Ascending aorta (tissue), 2 donors: ENCODE results near the gene GPX2. TPM values are rescaled to one million over a fixed set of nuclear protein-coding genes. Genes with fewer than 3 reads are reported as not detected.

Source experiments
- DNase-seq, 2 donors: peaks; one replicate each; pipeline ENCODE4 v3.0.0-alpha.2; 2019; ENCODE audit warnings: low spot score in 2 of 2
- H3K27ac ChIP-seq, 2 donors: fragments of 200-600 bp; sonication (generic); one replicate each; pipeline ENCODE4 v1.5.1; 2016 to 2017; ENCODE audit warnings: mild to moderate bottlenecking in 1 of 2
- H3K27me3 ChIP-seq: fragments of 200-600 bp; sonication (generic); one replicate; pipeline ENCODE4 v1.5.1; 2017
- H3K36me3 ChIP-seq, 2 donors: fragments of 200-600 bp; sonication (generic); one replicate each; pipeline ENCODE4 v1.5.1; 2016
- H3K4me1 ChIP-seq, 2 donors: fragments of 200-600 bp; sonication (generic); one replicate each; pipeline ENCODE4 v1.5.1; 2016 to 2017; ENCODE audit warnings: mild to moderate bottlenecking in 1 of 2
- H3K4me3 ChIP-seq, 2 donors: fragments of 200-600 bp; sonication (generic); one replicate each; pipeline ENCODE4 v1.5.1; 2016 to 2017; ENCODE audit warnings: mild to moderate bottlenecking in 1 of 2
- H3K9me3 ChIP-seq, 2 donors: fragments of 200-600 bp; sonication (generic); one replicate each; pipeline ENCODE4 v1.5.1; 2016
- CTCF ChIP-seq, 3 experiments: fragments of 200-600 bp in 2 of 3; fragments of 450-650 bp in 1 of 3; sonication (generic) in 2 of 3; IDR thresholded peaks; one replicate each; pipeline ENCODE4 v1.5.1; 2016 to 2019; ENCODE audit warnings: antibody characterized with exemption in 3 of 3, mild to moderate bottlenecking in 1 of 3, moderate library complexity in 1 of 3
- intact Hi-C: fragments of 100-400 bp; cut with DNase I; formaldehyde crosslinking; loops from one replicate; pipeline ENCODE4 v1.15.1; 2023
- total RNA-seq: library from RNA; depleted of rRNA; stranded (reverse); fragments of >200 nt; gene quantifications from one replicate; pipeline ENCODE4 v1.1.0, GENCODE V29; 2016

GPX2 gene
- total RNA-seq, 1 donor from 2014 or later = not detected

- H3K27me3 ChIP-seq = no peaks in the 10 kb centered on the region
- no peaks in the 10 kb centered on the region for H3K36me3 ChIP-seq
- intact Hi-C loops = loop anchor here (5.0 kb wide), 1 partner anchor 55 kb away; no protein-coding TSS in a partner anchor
- H3K4me1 ChIP-seq = peaks cover 9 to 12% of the 10 kb centered on the region in 2 donors
- DNase-seq = no peak
- H3K27ac ChIP-seq = peak within 1 kb of the TSS in 1 of 2 donors; percentile 32
- H3K9me3 ChIP-seq = no peaks in the 10 kb centered on the region
- peak within 1 kb of the TSS; percentile 69 to 77 for H3K4me3 ChIP-seq
- no peak for TF ChIP-seq CTCF (IDR thresholded peaks at IDR 0.05)
These were observed 29.6 kb upstream of the GPX2 start, which contains the start of gene RAB15 for GRCh38 chr14:64971943-64972791. RAB15 (minus strand) TSS chr14:64972336; CDS start chr14:64972076, 260 bp downstream.

GRCh38 chr14:64971491-64971942 is 29.0 kb upstream of the GPX2 start:
- TF ChIP-seq CTCF (IDR thresholded peaks at IDR 0.05) = no peak
- intact Hi-C loops = loop anchor here (5.0 kb wide), 1 partner anchor 54 kb away; no protein-coding TSS in a partner anchor
- Histone ChIP-seq H3K27me3 (no peaks in the 10 kb centered on the region), H3K27ac (no peak overlapping the region), H3K36me3 (no peaks in the 10 kb centered on the region), H3K4me3 (peak overlapping the region; percentile 69 to 77), H3K4me1 (peaks cover 9 to 12% of the 10 kb centered on the region in 2 donors), H3K9me3 (no peaks in the 10 kb centered on the region)
- DNase-seq = no peak

GRCh38 chr14:64970776-64971477 is 28.4 kb upstream of the GPX2 start:
- Histone ChIP-seq H3K4me3 (peak overlapping the region; percentile 69 to 77), H3K9me3 (no peaks in the 10 kb centered on the region), H3K36me3 (no peaks in the 10 kb centered on the region), H3K27ac (no peak overlapping the region), H3K27me3 (no peaks in the 10 kb centered on the region), H3K4me1 (peaks cover 9 to 12% of the 10 kb centered on the region in 2 donors)
- TF ChIP-seq CTCF (IDR thresholded peaks at IDR 0.05) = no peak
- intact Hi-C loops = loop anchor here (5.0 kb wide), 1 partner anchor 54 kb away; no protein-coding TSS in a partner anchor
- DNase-seq = no peak

GRCh38 chr14:64970041-64970440 is 27.5 kb upstream of the GPX2 start:
- Histone ChIP-seq H3K4me3 (no peak overlapping the region), H3K4me1 (peaks cover 9 to 12% of the 10 kb centered on the region in 2 donors), H3K27ac (no peak overlapping the region), H3K9me3 (no peaks in the 10 kb centered on the region), H3K27me3 (no peaks in the 10 kb centered on the region), H3K36me3 (no peaks in the 10 kb centered on the region)
- DNase-seq = no peak
- TF ChIP-seq CTCF (IDR thresholded peaks at IDR 0.05) = no peak
- intact Hi-C loops = loop anchor here (5.0 kb wide), 1 partner anchor 53 kb away; no protein-coding TSS in a partner anchor

GRCh38 chr14:64968651-64969050 is 26.1 kb upstream of the GPX2 start:
- TF ChIP-seq CTCF (IDR thresholded peaks at IDR 0.05) = no peak
- intact Hi-C loops = no loop called here
- Histone ChIP-seq H3K4me1 (peaks cover 9 to 12% of the 10 kb centered on the region in 2 donors), H3K27me3 (no peaks in the 10 kb centered on the region), H3K9me3 (no peaks in the 10 kb centered on the region), H3K36me3 (no peaks in the 10 kb centered on the region), H3K27ac (no peak overlapping the region), H3K4me3 (no peak overlapping the region)
- no peak for DNase-seq
